Type B pancreatic cell (in vitro differentiated cells): ENCODE data around the gene OR1K1. TPM values are rescaled to one million over a fixed set of nuclear protein-coding genes. Genes with fewer than 3 reads are reported as not detected.

Experiments
- DNase-seq: peaks from one replicate; pipeline ENCODE4 v3.0.0; 2021; ENCODE audit warnings: mixed read lengths; ENCODE audit not compliant: unreplicated experiment; ENCODE audit errors: extremely low spot score
- H3K27ac Mint-ChIP-seq: 2 replicates; pipeline ENCODE4 v1.8.0; 2021; ENCODE audit warnings: mild to moderate bottlenecking, mixed read lengths
- H3K27me3 Mint-ChIP-seq: 2 replicates; pipeline ENCODE4 v1.8.0; 2021; ENCODE audit warnings: mixed read lengths
- H3K36me3 Mint-ChIP-seq: 2 replicates; pipeline ENCODE4 v1.8.0; 2021; ENCODE audit warnings: mixed read lengths
- H3K4me1 Mint-ChIP-seq: one replicate; pipeline ENCODE4 v1.8.0; 2021; ENCODE audit warnings: mixed read lengths; ENCODE audit not compliant: unreplicated experiment
- H3K4me3 Mint-ChIP-seq: 2 replicates; pipeline ENCODE4 v1.8.0; 2021; ENCODE audit warnings: mild to moderate bottlenecking, mixed read lengths
- H3K9me3 Mint-ChIP-seq: 2 replicates; pipeline ENCODE4 v1.8.0; 2021; ENCODE audit warnings: mixed read lengths
- total RNA-seq: library from RNA; stranded (reverse); gene quantifications from 2 replicates; pipeline ENCODE4 v1.2.1, GENCODE V29; 2021; ENCODE audit warnings: low replicate concordance
- TF ChIP-seq, protein P1 (sequence below): fragments of 200-600 bp; sonication (generic); conservative IDR thresholded peaks from 2 replicates; pipeline ENCODE4 v1.5.0; 2021; ENCODE audit warnings: antibody characterized with exemption, mild to moderate bottlenecking

The OR1K1 gene
- total RNA-seq, 1 donor from 2014 or later = not detected

DNA sequence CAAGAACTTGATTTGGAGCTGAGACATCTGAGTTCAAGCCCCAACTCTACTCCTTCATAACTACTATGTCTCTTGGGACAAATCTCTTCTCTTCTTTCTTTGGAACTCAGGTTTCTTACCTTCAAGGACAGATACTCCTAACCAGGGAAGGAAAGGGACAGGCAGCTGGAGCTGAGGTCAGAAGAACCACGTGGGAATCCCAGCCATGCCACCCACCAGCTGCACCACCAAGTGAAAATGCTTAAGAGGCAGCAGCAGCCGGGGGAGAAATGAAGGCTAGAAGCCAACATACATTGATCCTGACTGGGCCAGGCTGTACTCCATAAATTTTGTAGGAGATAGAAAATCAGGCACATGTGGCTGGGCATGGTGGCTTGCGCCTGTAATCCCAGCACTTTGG is 20.7 kb upstream of the OR1K1 start:
- no peak for DNase-seq
- Mint-ChIP-seq H3K9me3 (no peaks in the 10 kb centered on the region), H3K27ac (no peak overlapping the region), H3K4me3 (no peak overlapping the region), H3K27me3 (peaks cover 16% of the 10 kb centered on the region), H3K36me3 (no peaks in the 10 kb centered on the region), H3K4me1 (no peaks in the 10 kb centered on the region)
- TF ChIP-seq, protein P1, sequence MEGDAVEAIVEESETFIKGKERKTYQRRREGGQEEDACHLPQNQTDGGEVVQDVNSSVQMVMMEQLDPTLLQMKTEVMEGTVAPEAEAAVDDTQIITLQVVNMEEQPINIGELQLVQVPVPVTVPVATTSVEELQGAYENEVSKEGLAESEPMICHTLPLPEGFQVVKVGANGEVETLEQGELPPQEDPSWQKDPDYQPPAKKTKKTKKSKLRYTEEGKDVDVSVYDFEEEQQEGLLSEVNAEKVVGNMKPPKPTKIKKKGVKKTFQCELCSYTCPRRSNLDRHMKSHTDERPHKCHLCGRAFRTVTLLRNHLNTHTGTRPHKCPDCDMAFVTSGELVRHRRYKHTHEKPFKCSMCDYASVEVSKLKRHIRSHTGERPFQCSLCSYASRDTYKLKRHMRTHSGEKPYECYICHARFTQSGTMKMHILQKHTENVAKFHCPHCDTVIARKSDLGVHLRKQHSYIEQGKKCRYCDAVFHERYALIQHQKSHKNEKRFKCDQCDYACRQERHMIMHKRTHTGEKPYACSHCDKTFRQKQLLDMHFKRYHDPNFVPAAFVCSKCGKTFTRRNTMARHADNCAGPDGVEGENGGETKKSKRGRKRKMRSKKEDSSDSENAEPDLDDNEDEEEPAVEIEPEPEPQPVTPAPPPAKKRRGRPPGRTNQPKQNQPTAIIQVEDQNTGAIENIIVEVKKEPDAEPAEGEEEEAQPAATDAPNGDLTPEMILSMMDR = no peak

DNA sequence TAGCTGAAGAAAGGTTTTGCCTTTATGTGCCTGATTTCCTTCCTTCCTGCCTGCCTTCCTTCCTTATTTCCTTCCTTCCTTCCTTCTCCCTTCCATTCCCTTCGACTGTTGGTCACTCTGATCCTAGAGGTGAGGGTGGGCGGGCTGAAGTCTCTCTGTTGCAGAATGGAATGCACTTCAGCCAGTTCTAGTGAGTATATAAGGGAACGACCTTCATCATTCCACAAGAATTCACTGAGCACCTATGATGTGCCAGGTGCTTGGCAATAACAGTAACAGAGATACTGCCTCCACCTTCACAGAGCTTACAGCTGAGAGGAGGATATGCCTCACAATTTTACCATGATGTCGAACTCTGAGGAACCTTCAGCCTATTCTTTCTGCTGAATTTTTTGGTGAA is 19.9 kb upstream of the OR1K1 start:
- Mint-ChIP-seq H3K27ac (no peak overlapping the region), H3K36me3 (no peaks in the 10 kb centered on the region), H3K9me3 (no peaks in the 10 kb centered on the region), H3K27me3 (peaks cover 21% of the 10 kb centered on the region), H3K4me3 (no peak overlapping the region), H3K4me1 (no peaks in the 10 kb centered on the region)
- no peak for DNase-seq
- TF ChIP-seq, protein P1 = no peak

DNA sequence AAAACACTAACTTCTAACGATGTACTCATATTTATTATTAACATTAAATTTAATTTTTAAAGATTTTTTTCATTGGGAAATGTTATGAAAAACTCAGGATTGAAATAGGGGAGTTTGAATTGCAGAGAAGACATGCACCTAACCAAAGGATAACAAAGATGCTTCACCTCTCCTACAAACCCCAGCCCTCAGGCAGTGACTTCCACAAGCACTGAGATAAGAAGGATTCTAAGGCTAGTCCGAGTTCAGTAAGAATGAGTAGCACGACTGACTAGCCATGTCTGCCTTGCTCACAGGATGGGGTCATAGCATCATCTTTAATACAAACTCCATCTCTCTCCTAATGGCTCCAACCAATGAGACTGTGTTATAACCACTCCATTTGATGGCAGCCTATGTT is 18.3 kb upstream of the OR1K1 start:
- no peaks in the 10 kb centered on the region for H3K9me3 Mint-ChIP-seq
- no peaks in the 10 kb centered on the region for H3K36me3 Mint-ChIP-seq
- TF ChIP-seq, protein P1 = no peak

GRCh38 chr9:122785269-122785668 is 14.7 kb upstream of the OR1K1 start:
- no peak for DNase-seq
- H3K4me3 Mint-ChIP-seq = no peak overlapping the region
- H3K9me3 Mint-ChIP-seq = no peaks in the 10 kb centered on the region
- H3K27me3 Mint-ChIP-seq = peaks cover 10% of the 10 kb centered on the region
- H3K36me3 Mint-ChIP-seq = no peaks in the 10 kb centered on the region
- TF ChIP-seq, protein P1 = no peak
- no peaks in the 10 kb centered on the region for H3K4me1 Mint-ChIP-seq
- no peak overlapping the region for H3K27ac Mint-ChIP-seq

More for the DNA sequence above, 18.3 kb upstream of the OR1K1 start:
- no peak overlapping the region for H3K4me3 Mint-ChIP-seq
- peaks cover 18% of the 10 kb centered on the region for H3K27me3 Mint-ChIP-seq
- DNase-seq = no peak
- H3K4me1 Mint-ChIP-seq = no peaks in the 10 kb centered on the region
- H3K27ac Mint-ChIP-seq = no peak overlapping the region

- no peak overlapping the region for H3K27ac Mint-ChIP-seq
- no peaks in the 10 kb centered on the region for H3K4me1 Mint-ChIP-seq
- no peaks in the 10 kb centered on the region for H3K9me3 Mint-ChIP-seq
- no peak for DNase-seq
- TF ChIP-seq, protein P1 = no peak
- H3K4me3 Mint-ChIP-seq = no peak overlapping the region
- no peaks in the 10 kb centered on the region for H3K36me3 Mint-ChIP-seq
- peaks cover 9% of the 10 kb centered on the region for H3K27me3 Mint-ChIP-seq
These were observed 13.6 kb upstream of the OR1K1 start for GRCh38 chr9:122786338-122786737.

DNA sequence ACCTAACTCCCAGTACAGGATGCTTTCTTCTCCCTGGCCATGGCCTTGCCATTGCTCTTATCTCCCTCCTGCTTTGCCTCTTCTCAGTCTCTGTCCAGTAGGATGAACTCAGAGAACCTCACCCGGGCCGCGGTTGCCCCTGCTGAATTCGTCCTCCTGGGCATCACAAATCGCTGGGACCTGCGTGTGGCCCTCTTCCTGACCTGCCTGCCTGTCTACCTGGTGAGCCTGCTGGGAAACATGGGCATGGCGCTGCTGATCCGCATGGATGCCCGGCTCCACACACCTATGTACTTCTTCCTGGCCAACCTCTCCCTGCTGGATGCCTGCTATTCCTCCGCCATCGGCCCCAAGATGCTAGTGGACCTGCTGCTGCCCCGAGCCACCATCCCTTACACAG is 11.1 kb upstream of the OR1K1 start, which contains the start of gene OR5C1:
Gene OR5C1 (plus strand): TSS at position 103 of the 400 bp plus-strand sequence. CDS start 0 bp downstream, at position 103.
- H3K4me3 Mint-ChIP-seq = no peak within 1 kb of the TSS
- H3K27ac Mint-ChIP-seq = no peak within 1 kb of the TSS
- H3K36me3 Mint-ChIP-seq = peaks cover 1% of the 10 kb centered on the region
- no peaks in the 10 kb centered on the region for H3K9me3 Mint-ChIP-seq
- peaks cover 8% of the 10 kb centered on the region for H3K27me3 Mint-ChIP-seq
- H3K4me1 Mint-ChIP-seq = no peaks in the 10 kb centered on the region
- TF ChIP-seq, protein P1 = no peak
- DNase-seq = no peak
